HG03342 (cell line): ENCODE measurements around the gene ARRDC2.
A peak's percentile ranks its signal among the peaks of the same experiment; 100 is the strongest.
"Not testable (repeated sequence)": the region's sequence is repeated elsewhere in the genome, so short reads cannot be mapped to it uniquely, and the experiment has no call there.

Experiments used
- ATAC-seq: cut with Tn5 transposase; IDR thresholded peaks from one replicate; pipeline ENCODE4 v1.9.1; 2021; ENCODE audit warnings: mild to moderate bottlenecking, moderate library complexity; ENCODE audit not compliant: unreplicated experiment

The ARRDC2 gene

GRCh38 chr19:18016209-18016910, 8.4 kb downstream of the ARRDC2 start:
- ATAC-seq, result no peak

- no peak for ATAC-seq
Observed at GRCh38 chr19:18017275-18018083, 9.5 kb downstream of the ARRDC2 start.

- ATAC-seq, result no peak
Observed at GRCh38 chr19:18020212-18021085, 12.5 kb downstream of the ARRDC2 start.

- ATAC-seq, result no peak
Observed at GRCh38 chr19:18021121-18021755, 13.3 kb downstream of the ARRDC2 start.

- ATAC-seq, result no peak
Observed at GRCh38 chr19:18023622-18024251, 15.8 kb downstream of the ARRDC2 start.

GRCh38 chr19:18027151-18027550, 19.2 kb downstream of the ARRDC2 start:
- no peak for ATAC-seq

GRCh38 chr19:18029617-18030338, 21.8 kb downstream of the ARRDC2 start:
- no peak for ATAC-seq

- not testable (repeated sequence) for ATAC-seq
Observed at GRCh38 chr19:18031401-18031800, 23.4 kb downstream of the ARRDC2 start.

GRCh38 chr19:18032102-18032501, 24.1 kb downstream of the ARRDC2 start:
- not testable (repeated sequence) for ATAC-seq

GRCh38 chr19:18041054-18041453, 33.1 kb downstream of the ARRDC2 start:
- no peak for ATAC-seq

GRCh38 chr19:18043676-18044075, 35.7 kb downstream of the ARRDC2 start:
- ATAC-seq, result no peak

- peak; percentile 88 for ATAC-seq
Observed at GRCh38 chr19:18044825-18045304, 36.9 kb downstream of the ARRDC2 start.

GRCh38 chr19:18045307-18046050, 37.5 kb downstream of the ARRDC2 start:
- no peak for ATAC-seq

- ATAC-seq, result no peak
Observed at GRCh38 chr19:18046059-18046718, 38.2 kb downstream of the ARRDC2 start.

GRCh38 chr19:18049385-18049784, 41.4 kb downstream of the ARRDC2 start:
- no peak for ATAC-seq

GRCh38 chr19:18051887-18052286, 43.9 kb downstream of the ARRDC2 start:
- ATAC-seq, result no peak

GRCh38 chr19:18053576-18054219, 45.7 kb downstream of the ARRDC2 start:
- ATAC-seq, result no peak

- ATAC-seq, result no peak
Observed at GRCh38 chr19:18055967-18056366, 48.0 kb downstream of the ARRDC2 start.
